ENCODE results near the gene AATF.

DNA sequence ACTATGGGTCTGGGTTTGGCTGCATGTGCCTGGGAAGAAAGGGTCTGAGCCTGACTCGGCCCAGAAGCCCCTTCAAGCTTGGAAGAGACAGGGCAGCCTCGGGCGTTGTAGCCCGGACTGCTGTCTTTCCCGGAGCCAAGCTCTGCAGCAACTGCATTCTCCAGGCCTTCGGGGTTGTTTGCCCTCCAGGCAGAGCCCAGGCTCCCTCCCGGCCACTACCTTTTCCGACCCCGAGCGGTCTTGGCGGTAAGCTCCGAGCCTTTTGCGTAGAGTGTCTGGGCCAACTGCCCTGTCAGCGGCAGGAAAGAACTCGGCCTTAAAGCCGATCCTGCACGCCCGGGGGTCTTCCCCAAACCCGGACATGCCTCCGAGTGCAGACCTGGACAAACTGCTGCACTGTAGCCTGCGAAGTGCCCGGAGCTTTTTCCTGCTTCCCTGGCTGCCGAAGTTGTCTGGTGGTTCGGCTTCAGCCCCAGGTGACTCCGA is 10.1 kb upstream of the AATF start:
- TF ChIP-seq, protein P1, sequence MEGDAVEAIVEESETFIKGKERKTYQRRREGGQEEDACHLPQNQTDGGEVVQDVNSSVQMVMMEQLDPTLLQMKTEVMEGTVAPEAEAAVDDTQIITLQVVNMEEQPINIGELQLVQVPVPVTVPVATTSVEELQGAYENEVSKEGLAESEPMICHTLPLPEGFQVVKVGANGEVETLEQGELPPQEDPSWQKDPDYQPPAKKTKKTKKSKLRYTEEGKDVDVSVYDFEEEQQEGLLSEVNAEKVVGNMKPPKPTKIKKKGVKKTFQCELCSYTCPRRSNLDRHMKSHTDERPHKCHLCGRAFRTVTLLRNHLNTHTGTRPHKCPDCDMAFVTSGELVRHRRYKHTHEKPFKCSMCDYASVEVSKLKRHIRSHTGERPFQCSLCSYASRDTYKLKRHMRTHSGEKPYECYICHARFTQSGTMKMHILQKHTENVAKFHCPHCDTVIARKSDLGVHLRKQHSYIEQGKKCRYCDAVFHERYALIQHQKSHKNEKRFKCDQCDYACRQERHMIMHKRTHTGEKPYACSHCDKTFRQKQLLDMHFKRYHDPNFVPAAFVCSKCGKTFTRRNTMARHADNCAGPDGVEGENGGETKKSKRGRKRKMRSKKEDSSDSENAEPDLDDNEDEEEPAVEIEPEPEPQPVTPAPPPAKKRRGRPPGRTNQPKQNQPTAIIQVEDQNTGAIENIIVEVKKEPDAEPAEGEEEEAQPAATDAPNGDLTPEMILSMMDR (IDR thresholded peaks at IDR 0.05): no peak
- no peak for TF ChIP-seq POLR2A (IDR thresholded peaks at IDR 0.05)
- TF ChIP-seq POLR2AphosphoS5 (IDR thresholded peaks at IDR 0.05): no peak

Measured in breast epithelium (tissue), 3 donors.